Central memory CD8-positive, alpha-beta T cell (primary cell): ENCODE measurements around the gene ZNF99.
A peak's percentile ranks its signal among the peaks of the same experiment; 100 is the strongest.
"Not testable (repeated sequence)": the region's sequence is repeated elsewhere in the genome, so short reads cannot be mapped to it uniquely, and the experiment has no call there.

ENCODE experiments used
- ATAC-seq: fragments of 150-1000 bp; cut with Tn5 transposase; replicated peaks from 2 replicates; pipeline ENCODE4 v1.10.0; 2022; ENCODE audit warnings: mild to moderate bottlenecking, moderate FRiP score, moderate number of reproducible peaks; ENCODE audit not compliant: poor library complexity, severe bottlenecking; ENCODE audit errors: extremely low read depth
- DNase-seq, 2 donors: peaks; one replicate each; pipeline ENCODE4 v3.0.0; 2021; ENCODE audit warnings: low spot score in 2 of 2
- H3K27ac Mint-ChIP-seq: one replicate; pipeline ENCODE4 v1.8.0; 2022; ENCODE audit warnings: low read depth, mild to moderate bottlenecking, moderate library complexity, mixed read lengths
- H3K27me3 Mint-ChIP-seq: one replicate; pipeline ENCODE4 v1.8.0; 2022; ENCODE audit warnings: mixed read lengths
- H3K36me3 Mint-ChIP-seq: one replicate; pipeline ENCODE4 v1.8.0; 2022; ENCODE audit warnings: mild to moderate bottlenecking, moderate library complexity, mixed read lengths; ENCODE audit not compliant: insufficient read depth
- H3K4me1 Mint-ChIP-seq: one replicate; pipeline ENCODE4 v1.8.0; 2022; ENCODE audit warnings: mixed read lengths
- H3K4me3 Mint-ChIP-seq: one replicate; pipeline ENCODE4 v1.8.0; 2022; ENCODE audit warnings: mild to moderate bottlenecking, moderate library complexity, mixed read lengths
- H3K9me3 Mint-ChIP-seq: one replicate; pipeline ENCODE4 v1.8.0; 2022; ENCODE audit warnings: mixed read lengths

ZNF99 gene

GRCh38 chr19:22783651-22784410 is at the start of gene ZNF99:
Gene ZNF99, minus strand, starts transcription at chr19:22784151. Its CDS starts 135 bp downstream, at chr19:22784016.
- H3K9me3 Mint-ChIP-seq: peaks cover 11% of the 10 kb centered on the region
- ATAC-seq (no peak), DNase-seq (no peak)

GRCh38 chr19:22832031-22832762 is 48.2 kb upstream of the ZNF99 start, which contains the start of gene ZNF723:
Gene ZNF723, plus strand, starts transcription at chr19:22832291. Its CDS starts 89 bp downstream, at chr19:22832380.
- DNase-seq (no peak), ATAC-seq (no peak)
- H3K27me3 Mint-ChIP-seq: no peaks in the 10 kb centered on the region
- H3K4me1 Mint-ChIP-seq: no peaks in the 10 kb centered on the region
- no peaks in the 10 kb centered on the region for H3K36me3 Mint-ChIP-seq
- no peaks in the 10 kb centered on the region for H3K9me3 Mint-ChIP-seq
- H3K27ac Mint-ChIP-seq: no peak within 1 kb of the TSS
- no peak within 1 kb of the TSS for H3K4me3 Mint-ChIP-seq

More at GRCh38 chr19:22783651-22784410, at the start of gene ZNF99:
- Mint-ChIP-seq H3K4me3 (peak within 1 kb of the TSS; percentile 45), H3K27ac (no peak within 1 kb of the TSS), H3K4me1 (no peaks in the 10 kb centered on the region), H3K27me3 (no peaks in the 10 kb centered on the region), H3K36me3 (peaks cover 2% of the 10 kb centered on the region)

GRCh38 chr19:22831211-22831610 is 47.3 kb upstream of the ZNF99 start:
- Mint-ChIP-seq H3K27me3 (no peaks in the 10 kb centered on the region), H3K4me1 (no peaks in the 10 kb centered on the region), H3K4me3 (no peak overlapping the region), H3K36me3 (no peaks in the 10 kb centered on the region), H3K9me3 (peaks cover 1% of the 10 kb centered on the region), H3K27ac (no peak overlapping the region)
- ATAC-seq: no peak
- no peak for DNase-seq

GRCh38 chr19:22814124-22814523 is 30.2 kb upstream of the ZNF99 start:
- no peak for DNase-seq
- Mint-ChIP-seq H3K4me3 (no peak overlapping the region), H3K27ac (no peak overlapping the region), H3K36me3 (no peaks in the 10 kb centered on the region), H3K4me1 (no peaks in the 10 kb centered on the region), H3K27me3 (no peaks in the 10 kb centered on the region), H3K9me3 (peaks cover 38% of the 10 kb centered on the region)
- no peak for ATAC-seq

GRCh38 chr19:22807061-22807835 is 23.3 kb upstream of the ZNF99 start:
- Mint-ChIP-seq H3K27me3 (no peaks in the 10 kb centered on the region), H3K4me3 (no peak overlapping the region), H3K9me3 (peaks cover 19% of the 10 kb centered on the region), H3K36me3 (peaks cover 1% of the 10 kb centered on the region), H3K4me1 (no peaks in the 10 kb centered on the region), H3K27ac (no peak overlapping the region)
- no peak for ATAC-seq
- DNase-seq: no peak

- H3K4me1 Mint-ChIP-seq: no peaks in the 10 kb centered on the region
- no peak overlapping the region for H3K4me3 Mint-ChIP-seq
- no peak overlapping the region for H3K27ac Mint-ChIP-seq
- no peaks in the 10 kb centered on the region for H3K27me3 Mint-ChIP-seq
- peaks cover 1% of the 10 kb centered on the region for H3K36me3 Mint-ChIP-seq
- DNase-seq: no peak
- no peak for ATAC-seq
- H3K9me3 Mint-ChIP-seq: peaks cover 16% of the 10 kb centered on the region
These were observed 22.5 kb upstream of the ZNF99 start for GRCh38 chr19:22806418-22806817.

- Mint-ChIP-seq H3K4me3 (no peak overlapping the region), H3K36me3 (no peaks in the 10 kb centered on the region), H3K4me1 (no peaks in the 10 kb centered on the region), H3K9me3 (peaks cover 43% of the 10 kb centered on the region), H3K27ac (no peak overlapping the region), H3K27me3 (no peaks in the 10 kb centered on the region)
- DNase-seq: no peak
- ATAC-seq: no peak
These were observed 13.1 kb upstream of the ZNF99 start for GRCh38 chr19:22797040-22797439.

- H3K9me3 Mint-ChIP-seq: peaks cover 30% of the 10 kb centered on the region
These were observed 8.9 kb upstream of the ZNF99 start for GRCh38 chr19:22792863-22793262.

GRCh38 chr19:22735911-22736645 is 47.9 kb downstream of the ZNF99 start:
- H3K9me3 Mint-ChIP-seq: peaks cover 43% of the 10 kb centered on the region
- ATAC-seq (no peak), DNase-seq (no peak)
- no peaks in the 10 kb centered on the region for H3K27me3 Mint-ChIP-seq
- no peaks in the 10 kb centered on the region for H3K36me3 Mint-ChIP-seq
- no peak overlapping the region for H3K4me3 Mint-ChIP-seq
- no peak overlapping the region for H3K27ac Mint-ChIP-seq
- no peaks in the 10 kb centered on the region for H3K4me1 Mint-ChIP-seq

More at GRCh38 chr19:22792863-22793262, 8.9 kb upstream of the ZNF99 start:
- H3K4me1 Mint-ChIP-seq, H3K27me3 Mint-ChIP-seq, H3K4me3 Mint-ChIP-seq, H3K27ac Mint-ChIP-seq, H3K36me3 Mint-ChIP-seq, ATAC-seq, DNase-seq: not testable (repeated sequence)

GRCh38 chr19:22733691-22734090 is 50.3 kb downstream of the ZNF99 start:
- peaks cover 40% of the 10 kb centered on the region for H3K9me3 Mint-ChIP-seq

GRCh38 chr19:22728214-22728613 is 55.7 kb downstream of the ZNF99 start:
- not testable (repeated sequence) for DNase-seq, H3K27ac Mint-ChIP-seq, H3K27me3 Mint-ChIP-seq, H3K36me3 Mint-ChIP-seq, ATAC-seq, H3K4me3 Mint-ChIP-seq, H3K4me1 Mint-ChIP-seq
- H3K9me3 Mint-ChIP-seq: peaks cover 33% of the 10 kb centered on the region

More at GRCh38 chr19:22733691-22734090, 50.3 kb downstream of the ZNF99 start:
- no peak for ATAC-seq
- DNase-seq: no peak
- Mint-ChIP-seq H3K27me3 (no peaks in the 10 kb centered on the region), H3K36me3 (no peaks in the 10 kb centered on the region), H3K4me3 (no peak overlapping the region), H3K4me1 (no peaks in the 10 kb centered on the region), H3K27ac (no peak overlapping the region)

GRCh38 chr19:22721533-22721932 is 62.4 kb downstream of the ZNF99 start:
- H3K27me3 Mint-ChIP-seq, ATAC-seq, H3K4me1 Mint-ChIP-seq, H3K27ac Mint-ChIP-seq, H3K4me3 Mint-ChIP-seq, H3K36me3 Mint-ChIP-seq, DNase-seq: not testable (repeated sequence)
- H3K9me3 Mint-ChIP-seq: peaks cover 20% of the 10 kb centered on the region
